WTC11 (cell line): ENCODE measurements around the gene SEH1L. TPM values are rescaled to one million over a fixed set of nuclear protein-coding genes. Genes with fewer than 3 reads are reported as not detected.

Experiments used
- FOXP4 ChIP-seq: sonication (generic); formaldehyde crosslinking; IDR thresholded peaks from 2 replicates; pipeline ENCODE4 v1.8.0; 2022; ENCODE audit warnings: mild to moderate bottlenecking, missing genetic modification reagents
- GTF2I ChIP-seq: fragments of 250-450 bp; sonication (Bioruptor Pico); conservative IDR thresholded peaks from 2 replicates; pipeline ENCODE4 v1.4.0; 2021; ENCODE audit warnings: mild to moderate bottlenecking
- TP53 ChIP-seq: sonication (generic); formaldehyde crosslinking; IDR thresholded peaks from 2 replicates; pipeline ENCODE4 v1.8.1; 2023; ENCODE audit warnings: mild to moderate bottlenecking, missing genetic modification reagents
- ZNF138 ChIP-seq: sonication (generic); formaldehyde crosslinking; conservative IDR thresholded peaks from 2 replicates; pipeline ENCODE4 v1.8.1; 2022; ENCODE audit warnings: mild to moderate bottlenecking, moderate library complexity, missing genetic modification reagents
- ZNF317 ChIP-seq: sonication (generic); formaldehyde crosslinking; IDR thresholded peaks from 2 replicates; pipeline ENCODE4 v1.8.1; 2023; ENCODE audit warnings: low read depth, mild to moderate bottlenecking, moderate library complexity, missing genetic modification reagents, borderline replicate concordance
- ZNF532 ChIP-seq: fragments of 250-450 bp; sonication (Bioruptor Pico); IDR thresholded peaks from 2 replicates; pipeline ENCODE4 v1.9.0; 2021; ENCODE audit warnings: mild to moderate bottlenecking, borderline replicate concordance
- ZNF671 ChIP-seq: fragments of 250-450 bp; sonication (Bioruptor Pico); IDR thresholded peaks from 2 replicates; pipeline ENCODE4 v1.8.0; 2021; ENCODE audit warnings: mild to moderate bottlenecking
- total RNA-seq: library from RNA; stranded (reverse); gene quantifications from 3 replicates; pipeline ENCODE4 v1.2.3, GENCODE V29; 2021

SEH1L gene
- total RNA-seq, 1 experiment from 2014 or later, result 75.5 TPM

- no peak for TF ChIP-seq FOXP4
- TF ChIP-seq ZNF317 (CRISPR knock-in tag), result no peak
- TF ChIP-seq ZNF138 (CRISPR knock-in tag), result no peak
- no peak for TF ChIP-seq ZNF671 (CRISPR knock-in tag)
- no peak for TF ChIP-seq TP53
- TF ChIP-seq ZNF532 (CRISPR knock-in tag), result no peak
- TF ChIP-seq GTF2I, result no peak
- TF ChIP-seq, all 79 proteins: peak for 0
Measured at GRCh38 chr18:13036622-13037320, 89.0 kb downstream of the SEH1L start (continued).

Other genes with a start within 250 kb of the SEH1L start
- 13.8 to 16.9 TPM (median 14.2 TPM) in 3 replicates for gene CEP76, start 245.3 kb upstream of the SEH1L start, total RNA-seq
- gene PSMG2, start 245.0 kb upstream of the SEH1L start, total RNA-seq, result 78.8 to 80.8 TPM (median 78.9 TPM) in 3 replicates
- 37.7 to 45.3 TPM (median 43.3 TPM) in 3 replicates for gene PTPN2, start 63.8 kb upstream of the SEH1L start, total RNA-seq
- 24.3 to 26.8 TPM (median 25.4 TPM) in 3 replicates for gene CEP192, start 43.4 kb downstream of the SEH1L start, total RNA-seq